PC-3 (cell line): ENCODE results near the gene EIF5B. TPM values are rescaled to one million over a fixed set of nuclear protein-coding genes. Genes with fewer than 3 reads are reported as not detected.
A peak's percentile ranks its signal among the peaks of the same experiment; 100 is the strongest.

Experiments used
- ATAC-seq: fragments of 200-7000 bp; cut with Tn5 transposase; 2 replicates; pipeline ENCODE4 v1.9.1; 2020; ENCODE audit warnings: mild to moderate bottlenecking, moderate library complexity
- Bru-seq: library from RNA; stranded (reverse); fragments of 400-500 nt; gene quantifications from one replicate; lab custom pipeline; 2021; lab: Mats Ljungman, UMichigan
- BruChase-seq, 2 experiments: library from RNA; stranded (reverse); fragments of 400-500 nt; gene quantifications; one replicate each; lab custom pipeline; 2021; lab: Mats Ljungman, UMichigan
- BruUV-seq: library from RNA; stranded (reverse); fragments of 400-500 nt; replicated peaks from 2 replicates; lab custom pipeline; 2021; lab: Mats Ljungman, UMichigan
- CTCF ChIA-PET: fragments of 300-600 bp; sonication (Branson Sonifier 250); formaldehyde crosslinking; loops from one replicate; lab custom pipeline; 2022; ENCODE audit warnings: antibody characterized with exemption; lab: Charles Lee
- POLR2A ChIA-PET: fragments of 300-600 bp; sonication (Branson Sonifier 250); formaldehyde crosslinking; loops from one replicate; lab custom pipeline; 2022; ENCODE audit warnings: antibody characterized with exemption; ENCODE audit not compliant: unreplicated experiment; lab: Charles Lee
- DNase-seq: peaks from one replicate; pipeline ENCODE4 v3.0.0-alpha.2; 2015
- H2AFZ ChIP-seq: fragments of 300-600 bp; sonication (generic); 2 replicates; pipeline ENCODE4 v1.6.0; 2016; ENCODE audit warnings: antibody characterized with exemption, low read length
- H3F3A ChIP-seq: fragments of 300-600 bp; sonication (generic); one replicate; pipeline ENCODE4 v1.6.0; 2017; ENCODE audit warnings: antibody characterized with exemption, low read length, control low read depth, mild to moderate bottlenecking; ENCODE audit not compliant: unreplicated experiment
- H3K27ac ChIP-seq: fragments of 300-600 bp; sonication (generic); 2 replicates; pipeline ENCODE4 v1.5.1; 2016; ENCODE audit warnings: mild to moderate bottlenecking, low read length
- H3K27me3 ChIP-seq: fragments of 300-600 bp; sonication (generic); 2 replicates; pipeline ENCODE4 v1.6.1; 2016; ENCODE audit warnings: low read length, mixed read lengths
- H3K36me3 ChIP-seq: fragments of 300-600 bp; sonication (generic); 2 replicates; pipeline ENCODE4 v1.6.1; 2016; ENCODE audit warnings: low read depth, mixed run types, low read length, mixed read lengths
- H3K4me1 ChIP-seq: fragments of 300-600 bp; sonication (generic); 2 replicates; pipeline ENCODE4 v1.5.1; 2016; ENCODE audit warnings: low read length; ENCODE audit not compliant: insufficient read depth
- H3K4me2 ChIP-seq: fragments of 300-600 bp; sonication (generic); 2 replicates; pipeline ENCODE4 v1.6.0; 2016; ENCODE audit warnings: low read length
- H3K4me3 ChIP-seq: fragments of 300-600 bp; sonication (generic); 2 replicates; pipeline ENCODE4 v1.5.1; 2016; ENCODE audit warnings: mild to moderate bottlenecking, low read length, mixed read lengths
- H3K79me2 ChIP-seq: fragments of 300-600 bp; sonication (generic); 2 replicates; pipeline ENCODE4 v1.6.1; 2017; ENCODE audit warnings: low read length, mixed read lengths
- H3K9ac ChIP-seq: fragments of 300-600 bp; sonication (generic); 2 replicates; pipeline ENCODE4 v1.6.0; 2016; ENCODE audit warnings: mild to moderate bottlenecking, low read length
- H3K9me2 ChIP-seq: fragments of 300-600 bp; sonication (generic); replicated peaks from 2 replicates; pipeline ENCODE4 v1.6.1; 2016; ENCODE audit warnings: mixed run types, low read length, mixed read lengths
- H3K9me3 ChIP-seq: fragments of 300-600 bp; sonication (generic); 2 replicates; pipeline ENCODE4 v1.6.1; 2016; ENCODE audit warnings: low read length, mixed read lengths
- H4K20me1 ChIP-seq: fragments of 300-600 bp; sonication (generic); 2 replicates; pipeline ENCODE4 v1.6.1; 2016; ENCODE audit warnings: low read length, mixed read lengths
- EZH2 ChIP-seq: fragments of 300-600 bp; sonication (generic); IDR thresholded peaks from one replicate; pipeline ENCODE4 v1.6.1; 2017; ENCODE audit warnings: antibody characterized with exemption, mild to moderate bottlenecking, low read length; ENCODE audit not compliant: unreplicated experiment
- EZH2phosphoT487 ChIP-seq: fragments of 300-600 bp; sonication (generic); IDR thresholded peaks from 2 replicates; pipeline ENCODE4 v1.6.1; 2018; ENCODE audit warnings: mild to moderate bottlenecking, antibody characterized with exemption, low read length, borderline replicate concordance
- intact Hi-C: fragments of 100-400 bp; cut with micrococcal nuclease; formaldehyde crosslinking; loops from 2 replicates; pipeline ENCODE4 v1.9.0; 2023
- long read RNA-seq: library from polyadenylated mRNA; unstranded; transcript quantifications from one replicate; pipeline ENCODE4 v2.0.0, GENCODE V29; 2021; ENCODE audit not compliant: unreplicated experiment
- total RNA-seq: library from RNA; depleted of rRNA; stranded (reverse); fragments of >200 nt; gene quantifications from 2 replicates; pipeline ENCODE4 v1.2.3, GENCODE V29; 2014; rRNA removed
- TF ChIP-seq, protein P1 (sequence below): fragments of 300-600 bp; sonication (generic); conservative IDR thresholded peaks from 2 replicates; pipeline ENCODE4 v1.5.1; 2017; ENCODE audit warnings: antibody characterized with exemption, low read depth, mild to moderate bottlenecking, low read length

EIF5B gene, protein sequence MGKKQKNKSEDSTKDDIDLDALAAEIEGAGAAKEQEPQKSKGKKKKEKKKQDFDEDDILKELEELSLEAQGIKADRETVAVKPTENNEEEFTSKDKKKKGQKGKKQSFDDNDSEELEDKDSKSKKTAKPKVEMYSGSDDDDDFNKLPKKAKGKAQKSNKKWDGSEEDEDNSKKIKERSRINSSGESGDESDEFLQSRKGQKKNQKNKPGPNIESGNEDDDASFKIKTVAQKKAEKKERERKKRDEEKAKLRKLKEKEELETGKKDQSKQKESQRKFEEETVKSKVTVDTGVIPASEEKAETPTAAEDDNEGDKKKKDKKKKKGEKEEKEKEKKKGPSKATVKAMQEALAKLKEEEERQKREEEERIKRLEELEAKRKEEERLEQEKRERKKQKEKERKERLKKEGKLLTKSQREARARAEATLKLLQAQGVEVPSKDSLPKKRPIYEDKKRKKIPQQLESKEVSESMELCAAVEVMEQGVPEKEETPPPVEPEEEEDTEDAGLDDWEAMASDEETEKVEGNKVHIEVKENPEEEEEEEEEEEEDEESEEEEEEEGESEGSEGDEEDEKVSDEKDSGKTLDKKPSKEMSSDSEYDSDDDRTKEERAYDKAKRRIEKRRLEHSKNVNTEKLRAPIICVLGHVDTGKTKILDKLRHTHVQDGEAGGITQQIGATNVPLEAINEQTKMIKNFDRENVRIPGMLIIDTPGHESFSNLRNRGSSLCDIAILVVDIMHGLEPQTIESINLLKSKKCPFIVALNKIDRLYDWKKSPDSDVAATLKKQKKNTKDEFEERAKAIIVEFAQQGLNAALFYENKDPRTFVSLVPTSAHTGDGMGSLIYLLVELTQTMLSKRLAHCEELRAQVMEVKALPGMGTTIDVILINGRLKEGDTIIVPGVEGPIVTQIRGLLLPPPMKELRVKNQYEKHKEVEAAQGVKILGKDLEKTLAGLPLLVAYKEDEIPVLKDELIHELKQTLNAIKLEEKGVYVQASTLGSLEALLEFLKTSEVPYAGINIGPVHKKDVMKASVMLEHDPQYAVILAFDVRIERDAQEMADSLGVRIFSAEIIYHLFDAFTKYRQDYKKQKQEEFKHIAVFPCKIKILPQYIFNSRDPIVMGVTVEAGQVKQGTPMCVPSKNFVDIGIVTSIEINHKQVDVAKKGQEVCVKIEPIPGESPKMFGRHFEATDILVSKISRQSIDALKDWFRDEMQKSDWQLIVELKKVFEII
- total RNA-seq (35.7 and 35.9 TPM in 2 replicates), Bru-seq, nascent RNA (percentile 93 among the genes with signal in this experiment), BruChase-seq, experiment 1, labeled RNA remaining after a 6-hour chase (percentile 91 among the genes with signal in this experiment), BruChase-seq, experiment 2, labeled RNA remaining after a 2-hour chase (percentile 89 among the genes with signal in this experiment)
- long read RNA-seq, full-length matches to known transcripts: 2 of 110 reads
- long read RNA-seq, partial matches to known transcripts: 101 of 110 reads
- long read RNA-seq, other reads (novel, unspliced or antisense): 7 of 110 reads

DNA sequence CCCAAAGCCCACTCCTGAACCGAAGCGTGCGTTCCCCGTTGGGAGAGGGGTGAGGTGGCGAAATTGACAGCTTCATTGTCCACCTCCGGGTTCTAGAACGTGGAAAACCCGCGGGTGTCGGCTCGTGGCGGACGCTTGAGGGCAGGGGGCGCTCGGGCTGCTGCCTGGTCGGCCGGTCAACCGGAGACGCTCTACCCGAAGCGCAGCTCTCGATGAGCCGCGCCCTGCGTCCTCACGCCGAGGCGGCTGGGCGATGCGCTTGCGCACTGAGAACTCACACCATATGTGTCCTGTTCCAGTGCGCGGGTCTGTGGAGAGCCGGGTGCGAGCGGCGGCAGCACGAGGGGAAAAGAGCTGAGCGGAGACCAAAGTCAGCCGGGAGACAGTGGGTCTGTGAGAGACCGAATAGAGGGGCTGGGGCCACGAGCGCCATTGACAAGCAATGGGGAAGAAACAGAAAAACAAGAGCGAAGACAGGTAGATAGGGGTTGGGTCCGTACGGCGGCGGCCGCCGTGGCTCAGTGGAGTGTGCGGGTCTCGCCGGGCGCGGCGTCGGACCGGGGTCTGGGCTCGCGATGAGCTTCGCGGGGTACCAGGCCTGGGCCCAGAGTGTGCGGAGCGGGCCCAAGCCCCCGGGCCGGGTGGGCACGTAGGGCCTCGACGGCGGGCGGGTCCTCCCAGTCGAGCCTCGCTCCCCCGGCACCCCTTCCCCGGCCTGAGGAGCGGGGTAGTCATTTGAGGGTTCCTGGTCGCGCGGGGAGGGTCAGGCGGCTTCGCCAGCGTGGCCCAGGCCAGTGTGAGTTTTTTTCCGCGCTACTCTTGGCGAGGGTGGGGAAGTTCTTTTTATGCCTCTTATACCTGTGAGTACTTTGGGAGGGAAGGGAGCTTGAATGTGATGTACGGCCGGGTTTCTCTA is at the start of gene EIF5B:
Gene EIF5B, plus strand, starts transcription at position 277 of the 916 bp plus-strand sequence. Its CDS starts 166 bp downstream, at position 443.
- intact Hi-C loops: loop anchor here (1.0 to 2.0 kb wide), 2 partner anchors 59 to 183 kb away; partner anchors contain the start of genes LIPT1 and TSGA10
- Histone ChIP-seq H3K9ac (peak within 1 kb of the TSS; percentile 93), H3K4me2 (peak within 1 kb of the TSS; percentile 96), H3K27ac (peak within 1 kb of the TSS; percentile 73), H2AFZ (peak within 1 kb of the TSS; percentile 98), H3K27me3 (no peaks in the 10 kb centered on the region), H3K4me1 (peaks cover 34% of the 10 kb centered on the region), H4K20me1 (peaks cover 47% of the 10 kb centered on the region), H3K36me3 (peaks cover 4% of the 10 kb centered on the region; the same call in 1 of the 2 replicates), H3K4me3 (peak within 1 kb of the TSS; percentile 81), H3K9me3 (no peaks in the 10 kb centered on the region), H3K79me2 (peaks cover 89% of the 10 kb centered on the region), H3K9me2 (no peaks in the 10 kb centered on the region), H3F3A (no peaks in the 10 kb centered on the region)
- BruUV-seq: no TSS peak
- DNase-seq: peak; percentile 98
- CTCF ChIA-PET: interaction anchor here (0.6 to 0.8 kb wide), 2 partner anchors 67 to 147 kb away, joined by 3 to 4 read pairs; no protein-coding TSS in a partner anchor
- POLR2A ChIA-PET: interaction anchor here (1.1 kb wide), 1 partner anchor 156 kb away, joined by 21 read pairs; the partner anchor contains the start of genes MITD1 and MRPL30
- no peak for TF ChIP-seq EZH2phosphoT487
- TF ChIP-seq, protein P1, sequence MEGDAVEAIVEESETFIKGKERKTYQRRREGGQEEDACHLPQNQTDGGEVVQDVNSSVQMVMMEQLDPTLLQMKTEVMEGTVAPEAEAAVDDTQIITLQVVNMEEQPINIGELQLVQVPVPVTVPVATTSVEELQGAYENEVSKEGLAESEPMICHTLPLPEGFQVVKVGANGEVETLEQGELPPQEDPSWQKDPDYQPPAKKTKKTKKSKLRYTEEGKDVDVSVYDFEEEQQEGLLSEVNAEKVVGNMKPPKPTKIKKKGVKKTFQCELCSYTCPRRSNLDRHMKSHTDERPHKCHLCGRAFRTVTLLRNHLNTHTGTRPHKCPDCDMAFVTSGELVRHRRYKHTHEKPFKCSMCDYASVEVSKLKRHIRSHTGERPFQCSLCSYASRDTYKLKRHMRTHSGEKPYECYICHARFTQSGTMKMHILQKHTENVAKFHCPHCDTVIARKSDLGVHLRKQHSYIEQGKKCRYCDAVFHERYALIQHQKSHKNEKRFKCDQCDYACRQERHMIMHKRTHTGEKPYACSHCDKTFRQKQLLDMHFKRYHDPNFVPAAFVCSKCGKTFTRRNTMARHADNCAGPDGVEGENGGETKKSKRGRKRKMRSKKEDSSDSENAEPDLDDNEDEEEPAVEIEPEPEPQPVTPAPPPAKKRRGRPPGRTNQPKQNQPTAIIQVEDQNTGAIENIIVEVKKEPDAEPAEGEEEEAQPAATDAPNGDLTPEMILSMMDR: peak; percentile 83
- TF ChIP-seq EZH2: no peak
- peak; percentile 78 for ATAC-seq

DNA sequence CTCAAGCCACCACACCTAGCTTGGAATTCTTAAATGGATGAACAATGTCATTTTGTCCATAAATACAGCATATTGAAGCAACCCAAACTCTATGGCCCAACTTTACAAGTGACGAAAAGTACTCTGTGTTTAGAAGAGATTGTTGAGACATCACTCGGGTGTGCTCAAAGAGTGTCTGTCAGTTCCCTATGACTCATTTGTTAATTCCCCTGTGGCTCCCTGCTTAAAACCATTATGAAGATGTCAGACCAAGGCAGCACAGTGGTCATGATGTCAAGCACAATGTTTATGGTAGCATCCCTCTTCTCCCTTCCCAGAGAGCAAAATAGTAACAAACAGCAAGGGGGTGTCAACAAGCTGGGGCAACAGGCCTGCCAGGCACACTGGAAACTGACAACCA is 39.2 kb upstream of the EIF5B start:
- intact Hi-C loops: no loop called here
- DNase-seq: no peak
- Histone ChIP-seq H3K4me1 (no peaks in the 10 kb centered on the region), H3K79me2 (no peaks in the 10 kb centered on the region), H3K9ac (no peak overlapping the region), H4K20me1 (no peaks in the 10 kb centered on the region), H3K36me3 (no peaks in the 10 kb centered on the region), H3F3A (no peaks in the 10 kb centered on the region), H2AFZ (no peak overlapping the region), H3K9me3 (no peaks in the 10 kb centered on the region), H3K9me2 (no peaks in the 10 kb centered on the region), H3K27ac (no peak overlapping the region), H3K4me3 (no peak overlapping the region), H3K27me3 (no peaks in the 10 kb centered on the region), H3K4me2 (no peak overlapping the region)
- ATAC-seq: no peak
- CTCF ChIA-PET: no interaction called here
- TF ChIP-seq, protein P1: no peak
- TF ChIP-seq EZH2phosphoT487: no peak
- no TSS peak for BruUV-seq
- POLR2A ChIA-PET: no interaction called here
